Subcutaneous adipose tissue (tissue), 4 donors: ENCODE data around the gene FAM240B. TPM values are rescaled to one million over a fixed set of nuclear protein-coding genes. Genes with fewer than 3 reads are reported as not detected.

Experiments
- CTCF ChIP-seq: fragments of 450-650 bp; IDR thresholded peaks from one replicate; pipeline ENCODE4 v1.5.1; 2016; ENCODE audit warnings: low read depth, mild to moderate bottlenecking, control low read depth, antibody characterized with exemption, moderate library complexity
- small RNA-seq: library from RNA; depleted of rRNA; stranded (forward); fragments of <200 nt; gene quantifications from one replicate; pipeline ENCODE3, GENCODE V24; 2016
- total RNA-seq, 4 donors: library from RNA; depleted of rRNA; stranded (reverse); fragments of >200 nt; gene quantifications; one replicate each; pipeline ENCODE4 v1.1.0, GENCODE V29; 2016

FAM240B gene
- total RNA-seq, 4 donors from 2014 or later: not detected

GRCh38 chr9:38652486-38652885 is 67.4 kb downstream of the FAM240B start:
- TF ChIP-seq CTCF: no peak

DNA sequence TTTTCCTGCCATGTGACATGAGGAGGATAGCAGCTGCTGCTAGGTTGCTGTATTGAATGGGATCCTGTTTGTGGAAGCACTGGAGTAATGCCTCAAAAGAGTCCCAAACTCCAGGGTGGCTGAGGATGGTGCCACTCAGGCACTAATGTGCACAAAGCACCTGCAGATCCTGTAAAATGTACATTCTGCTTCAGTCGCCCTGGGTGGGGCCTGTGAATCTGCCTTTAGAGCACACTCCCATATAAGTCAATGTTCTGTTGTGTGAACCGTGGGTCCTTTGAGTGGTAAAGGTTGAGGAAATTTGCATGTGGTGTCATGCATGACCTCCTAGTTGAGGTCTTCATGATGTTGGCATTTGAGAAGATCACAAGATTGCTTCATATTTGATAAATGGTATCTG is 67.9 kb downstream of the FAM240B start:
- TF ChIP-seq CTCF: no peak

GRCh38 chr9:38651400-38652042 is 68.4 kb downstream of the FAM240B start:
- TF ChIP-seq CTCF: no peak

- no peak for TF ChIP-seq CTCF
Observed at GRCh38 chr9:38650564-38650963, 69.4 kb downstream of the FAM240B start.

DNA sequence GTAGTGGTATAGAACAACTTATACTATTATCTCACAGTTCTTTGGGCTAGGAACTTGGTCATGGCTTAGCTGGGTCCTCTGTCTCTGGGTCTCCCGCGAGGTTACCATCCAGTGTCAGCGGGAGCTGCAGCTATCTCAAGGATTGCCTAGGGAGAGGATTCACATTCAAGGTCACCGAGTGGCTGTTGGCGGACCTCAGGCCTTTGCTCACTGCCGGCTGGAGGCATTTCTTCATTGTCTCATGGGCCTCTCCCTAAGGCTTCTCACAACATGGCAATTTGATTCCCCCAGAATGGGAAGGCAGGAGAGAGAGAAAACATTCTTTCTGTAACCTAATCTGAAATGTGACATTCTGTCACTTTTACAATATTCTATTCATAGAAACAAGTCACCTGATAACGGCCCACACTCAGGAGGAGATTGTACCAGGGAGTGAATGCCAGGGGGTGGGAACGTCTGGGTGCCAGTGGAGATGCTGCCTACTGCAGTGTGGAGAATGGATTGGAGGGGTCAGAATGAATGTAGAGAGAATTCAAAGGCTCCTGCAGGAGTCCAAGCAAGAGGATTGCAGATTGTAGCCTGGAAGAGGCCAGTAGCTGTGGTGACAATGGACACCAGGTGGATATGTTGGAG is 70.1 kb downstream of the FAM240B start:
- TF ChIP-seq CTCF: no peak

DNA sequence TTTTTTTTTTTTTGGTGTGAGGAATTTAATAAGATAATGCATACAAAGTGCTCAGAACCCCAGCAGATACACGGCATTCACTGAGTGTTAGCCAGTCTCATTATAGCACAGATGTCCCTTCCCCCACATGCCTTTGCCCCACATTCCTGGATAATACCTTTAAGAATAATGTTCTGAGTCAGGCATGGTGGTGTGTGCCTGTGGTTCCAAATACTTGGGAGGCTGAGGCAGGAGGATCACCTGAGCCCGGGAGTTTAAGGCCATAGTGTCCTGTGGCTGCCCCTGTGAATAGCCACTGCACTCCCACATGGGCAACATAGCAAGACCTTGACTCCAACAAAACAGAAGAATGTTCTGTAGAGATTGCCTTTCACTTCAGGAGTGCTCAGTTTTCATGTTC is 75.3 kb downstream of the FAM240B start:
- no peak for TF ChIP-seq CTCF

Small RNA genes lying within 50 kb of the gene (small RNA-seq; reads per million reads assigned to genes)
- not detected for gene RNU6-765P

Other genes starting within 250 kb of the FAM240B start
- gene ANKRD18A, start 99.5 kb downstream of the FAM240B start, total RNA-seq: under 1 TPM in 2 of 4 donors, not detected in 2; 0.22 to 0.33 TPM